ENCODE data around the gene EEF1A2.
"Not testable (repeated sequence)": the region's sequence is repeated elsewhere in the genome, so short reads cannot be mapped to it uniquely, and the experiment has no call there.

The EEF1A2 gene

GRCh38 chr20:63479695-63480419 is 19.0 kb downstream of the EEF1A2 start:
- H3K9me3 ChIP-seq (replicated peaks in 1 of 2; ENCODE audit: control insufficient read depth in 2 of 2, insufficient read depth in 1 of 2, low read depth in 1 of 2, low read length in 2 of 2); H3K14ac ChIP-seq (ENCODE audit: low read length); H2AFZ ChIP-seq (ENCODE audit: low read length); H4K91ac ChIP-seq (ENCODE audit: low read depth, low read length, poor library complexity); H3K27ac ChIP-seq (replicated peaks; ENCODE audit: low read length); H2BK5ac ChIP-seq (ENCODE audit: low read length); H3K4ac ChIP-seq (ENCODE audit: low read length); H2AK5ac ChIP-seq (ENCODE audit: low read depth, low read length); H3K79me1 ChIP-seq (ENCODE audit: low read depth, low read length); H3K9ac ChIP-seq (ENCODE audit: low read depth, low read length, poor library complexity); H3K36me3 ChIP-seq (replicated peaks in 1 of 2; ENCODE audit: control insufficient read depth in 2 of 2, insufficient read depth in 2 of 2, low read length in 2 of 2); DNase-seq (ENCODE audit: low spot score); H2BK120ac ChIP-seq (ENCODE audit: low read depth, low read length); H3K4me3 ChIP-seq (ENCODE audit: low read length in 2 of 2); H2BK15ac ChIP-seq (ENCODE audit: low read length); H3K18ac ChIP-seq (ENCODE audit: low read length); H3K4me2 ChIP-seq (ENCODE audit: insufficient read depth, low read length, poor library complexity, severe bottlenecking); H4K8ac ChIP-seq (ENCODE audit: low read depth, low read length); H2BK12ac ChIP-seq (ENCODE audit: low read length): not testable (repeated sequence)
- H3K4me1 ChIP-seq (ENCODE audit: control insufficient read depth in 2 of 2, insufficient read depth in 1 of 2, low read depth in 1 of 2, low read length in 2 of 2): peaks cover 4 to 13% of the 10 kb centered on the region in 2 donors
- WGBS, 2 donors (ENCODE audit: extremely low coverage in 2 of 2, insufficient read length in 2 of 2, insufficient replicate concordance in 1 of 2): no CpG with 5 or more reads among the region's 32 CpGs
- peaks cover 0 to 58% (median 3%) of the 10 kb centered on the region in 3 experiments for H3K27me3 ChIP-seq (ENCODE audit: control insufficient read depth in 3 of 3, insufficient read depth in 3 of 3, low read depth in 1 of 3, low read length in 3 of 3)
- peak overlapping the region; percentile 73 for H3K23ac ChIP-seq (ENCODE audit: low read depth, low read length, poor library complexity)

- Histone ChIP-seq H3K27ac (replicated peaks; ENCODE audit: low read length) (no peak overlapping the region), H3K4ac (ENCODE audit: low read length) (no peak overlapping the region), H3K9me3 (replicated peaks in 1 of 2; ENCODE audit: control insufficient read depth in 2 of 2, insufficient read depth in 1 of 2, low read depth in 1 of 2, low read length in 2 of 2) (no peaks in the 10 kb centered on the region), H3K9ac (ENCODE audit: low read depth, low read length, poor library complexity) (peak overlapping the region; percentile 70), H3K4me1 (ENCODE audit: control insufficient read depth in 2 of 2, insufficient read depth in 1 of 2, low read depth in 1 of 2, low read length in 2 of 2) (peaks cover 4 to 14% of the 10 kb centered on the region in 2 donors), H3K4me2 (ENCODE audit: insufficient read depth, low read length, poor library complexity, severe bottlenecking) (no peak overlapping the region), H3K14ac (ENCODE audit: low read length) (peak overlapping the region; percentile 82), H3K36me3 (replicated peaks in 1 of 2; ENCODE audit: control insufficient read depth in 2 of 2, insufficient read depth in 2 of 2, low read length in 2 of 2) (no peaks in the 10 kb centered on the region), H4K91ac (ENCODE audit: low read depth, low read length, poor library complexity) (no peak overlapping the region), H2BK12ac (ENCODE audit: low read length) (no peak overlapping the region), H2BK15ac (ENCODE audit: low read length) (no peak overlapping the region), H3K79me1 (ENCODE audit: low read depth, low read length) (no peaks in the 10 kb centered on the region), H2AFZ (ENCODE audit: low read length) (no peak overlapping the region), H4K8ac (ENCODE audit: low read depth, low read length) (peak overlapping the region; percentile 1), H3K23ac (ENCODE audit: low read depth, low read length, poor library complexity) (peak overlapping the region; percentile 85), H3K4me3 (ENCODE audit: low read length in 2 of 2) (no peak overlapping the region), H2BK120ac (ENCODE audit: low read depth, low read length) (no peak overlapping the region), H2AK5ac (ENCODE audit: low read depth, low read length) (no peak overlapping the region), H2BK5ac (ENCODE audit: low read length) (peak overlapping the region; percentile 53), H3K18ac (ENCODE audit: low read length) (peak overlapping the region; percentile 64), H3K27me3 (ENCODE audit: control insufficient read depth in 3 of 3, insufficient read depth in 3 of 3, low read depth in 1 of 3, low read length in 3 of 3) (peaks cover 0 to 64% (median 14%) of the 10 kb centered on the region in 3 experiments)
- no peak for DNase-seq (ENCODE audit: low spot score)
- no CpG with 5 or more reads among the region's 34 CpGs for WGBS, 2 donors (ENCODE audit: extremely low coverage in 2 of 2, insufficient read length in 2 of 2, insufficient replicate concordance in 1 of 2)
Observed at GRCh38 chr20:63478346-63479302, 20.3 kb downstream of the EEF1A2 start.

- H3K14ac ChIP-seq (ENCODE audit: low read length): peak overlapping the region; percentile 56
- no peak overlapping the region for H2BK15ac ChIP-seq (ENCODE audit: low read length)
- no CpG with 5 or more reads among the region's 17 CpGs for WGBS, 2 donors (ENCODE audit: extremely low coverage in 2 of 2, insufficient read length in 2 of 2, insufficient replicate concordance in 1 of 2)
- H3K27me3 ChIP-seq (ENCODE audit: control insufficient read depth in 3 of 3, insufficient read depth in 3 of 3, low read depth in 1 of 3, low read length in 3 of 3): peaks cover 0 to 67% (median 17%) of the 10 kb centered on the region in 3 experiments
- no peak overlapping the region for H2AFZ ChIP-seq (ENCODE audit: low read length)
- H3K79me1 ChIP-seq (ENCODE audit: low read depth, low read length): no peaks in the 10 kb centered on the region
- H2BK5ac ChIP-seq (ENCODE audit: low read length): no peak overlapping the region
- no peak overlapping the region for H3K23ac ChIP-seq (ENCODE audit: low read depth, low read length, poor library complexity)
- H2BK120ac ChIP-seq (ENCODE audit: low read depth, low read length): no peak overlapping the region
- H3K4me1 ChIP-seq (ENCODE audit: control insufficient read depth in 2 of 2, insufficient read depth in 1 of 2, low read depth in 1 of 2, low read length in 2 of 2): peaks cover 4 to 18% of the 10 kb centered on the region in 2 donors
- peak overlapping the region; percentile 1 for H4K8ac ChIP-seq (ENCODE audit: low read depth, low read length)
- no peak overlapping the region for H2AK5ac ChIP-seq (ENCODE audit: low read depth, low read length)
- H4K91ac ChIP-seq (ENCODE audit: low read depth, low read length, poor library complexity): no peak overlapping the region
- no peak overlapping the region for H3K4me3 ChIP-seq (ENCODE audit: low read length in 2 of 2)
- H3K4me2 ChIP-seq (ENCODE audit: insufficient read depth, low read length, poor library complexity, severe bottlenecking): no peak overlapping the region
- no peak overlapping the region for H3K18ac ChIP-seq (ENCODE audit: low read length)
- DNase-seq (ENCODE audit: low spot score): no peak
- H3K9me3 ChIP-seq (replicated peaks in 1 of 2; ENCODE audit: control insufficient read depth in 2 of 2, insufficient read depth in 1 of 2, low read depth in 1 of 2, low read length in 2 of 2): no peaks in the 10 kb centered on the region
- no peaks in the 10 kb centered on the region for H3K36me3 ChIP-seq (replicated peaks in 1 of 2; ENCODE audit: control insufficient read depth in 2 of 2, insufficient read depth in 2 of 2, low read length in 2 of 2)
- H2BK12ac ChIP-seq (ENCODE audit: low read length): no peak overlapping the region
- no peak overlapping the region for H3K4ac ChIP-seq (ENCODE audit: low read length)
- H3K9ac ChIP-seq (ENCODE audit: low read depth, low read length, poor library complexity): peak overlapping the region; percentile 21
- H3K27ac ChIP-seq (replicated peaks; ENCODE audit: low read length): no peak overlapping the region
Observed at GRCh38 chr20:63477944-63478343, 20.9 kb downstream of the EEF1A2 start.

Measured in neuronal stem cell (in vitro differentiated cells).